Astrocyte (in vitro differentiated cells and primary cell): ENCODE data around the gene CCDC32.

Experiments used
- EZH2 ChIP-seq: IDR thresholded peaks from 2 replicates; pipeline ENCODE4 v1.6.1; 2012; ENCODE audit warnings: mild to moderate bottlenecking, low read length, inconsistent platforms; ENCODE audit not compliant: insufficient read depth
- TF ChIP-seq, protein P1 (sequence below): IDR thresholded peaks from 2 replicates; pipeline ENCODE4 v1.5.1; 2011; ENCODE audit warnings: low read depth, mild to moderate bottlenecking, inconsistent platforms, low read length, moderate library complexity; ENCODE audit not compliant: insufficient read depth

GRCh38 chr15:40603935-40604334 lies 39.1 kb upstream of the CCDC32 start:
- TF ChIP-seq, protein P1, sequence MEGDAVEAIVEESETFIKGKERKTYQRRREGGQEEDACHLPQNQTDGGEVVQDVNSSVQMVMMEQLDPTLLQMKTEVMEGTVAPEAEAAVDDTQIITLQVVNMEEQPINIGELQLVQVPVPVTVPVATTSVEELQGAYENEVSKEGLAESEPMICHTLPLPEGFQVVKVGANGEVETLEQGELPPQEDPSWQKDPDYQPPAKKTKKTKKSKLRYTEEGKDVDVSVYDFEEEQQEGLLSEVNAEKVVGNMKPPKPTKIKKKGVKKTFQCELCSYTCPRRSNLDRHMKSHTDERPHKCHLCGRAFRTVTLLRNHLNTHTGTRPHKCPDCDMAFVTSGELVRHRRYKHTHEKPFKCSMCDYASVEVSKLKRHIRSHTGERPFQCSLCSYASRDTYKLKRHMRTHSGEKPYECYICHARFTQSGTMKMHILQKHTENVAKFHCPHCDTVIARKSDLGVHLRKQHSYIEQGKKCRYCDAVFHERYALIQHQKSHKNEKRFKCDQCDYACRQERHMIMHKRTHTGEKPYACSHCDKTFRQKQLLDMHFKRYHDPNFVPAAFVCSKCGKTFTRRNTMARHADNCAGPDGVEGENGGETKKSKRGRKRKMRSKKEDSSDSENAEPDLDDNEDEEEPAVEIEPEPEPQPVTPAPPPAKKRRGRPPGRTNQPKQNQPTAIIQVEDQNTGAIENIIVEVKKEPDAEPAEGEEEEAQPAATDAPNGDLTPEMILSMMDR = no peak
- no peak for TF ChIP-seq EZH2
